ENCODE measurements around the gene TFCP2.
A peak's percentile ranks its signal among the peaks of the same experiment; 100 is the strongest.

TFCP2 gene

DNA sequence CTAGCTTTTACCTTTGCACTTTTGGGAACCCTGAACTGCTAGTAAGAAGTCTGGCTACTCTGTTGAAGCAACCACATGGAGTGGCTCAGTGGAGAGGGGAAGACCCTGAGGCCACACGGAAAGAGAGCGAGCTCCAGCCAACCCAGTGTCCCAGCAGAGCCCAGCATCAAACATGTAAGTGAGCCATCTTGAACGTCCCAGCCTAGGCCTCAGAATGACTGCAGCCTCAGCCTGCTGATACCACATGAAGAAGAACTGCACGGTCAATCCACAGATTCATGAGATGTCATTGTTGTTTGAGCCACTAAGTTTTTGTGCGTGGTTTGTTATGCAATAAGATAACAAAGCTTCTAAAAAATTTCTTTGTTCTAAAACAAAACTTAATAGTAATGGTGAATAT, 40.2 kb downstream of the TFCP2 start:
- Mint-ChIP-seq H3K27ac (no peak overlapping the region), H3K36me3 (peaks cover 3% of the 10 kb centered on the region), H3K4me1 (peaks cover 5% of the 10 kb centered on the region), H3K27me3 (no peaks in the 10 kb centered on the region), H3K9me3 (no peaks in the 10 kb centered on the region), H3K4me3 (no peak overlapping the region)

DNA sequence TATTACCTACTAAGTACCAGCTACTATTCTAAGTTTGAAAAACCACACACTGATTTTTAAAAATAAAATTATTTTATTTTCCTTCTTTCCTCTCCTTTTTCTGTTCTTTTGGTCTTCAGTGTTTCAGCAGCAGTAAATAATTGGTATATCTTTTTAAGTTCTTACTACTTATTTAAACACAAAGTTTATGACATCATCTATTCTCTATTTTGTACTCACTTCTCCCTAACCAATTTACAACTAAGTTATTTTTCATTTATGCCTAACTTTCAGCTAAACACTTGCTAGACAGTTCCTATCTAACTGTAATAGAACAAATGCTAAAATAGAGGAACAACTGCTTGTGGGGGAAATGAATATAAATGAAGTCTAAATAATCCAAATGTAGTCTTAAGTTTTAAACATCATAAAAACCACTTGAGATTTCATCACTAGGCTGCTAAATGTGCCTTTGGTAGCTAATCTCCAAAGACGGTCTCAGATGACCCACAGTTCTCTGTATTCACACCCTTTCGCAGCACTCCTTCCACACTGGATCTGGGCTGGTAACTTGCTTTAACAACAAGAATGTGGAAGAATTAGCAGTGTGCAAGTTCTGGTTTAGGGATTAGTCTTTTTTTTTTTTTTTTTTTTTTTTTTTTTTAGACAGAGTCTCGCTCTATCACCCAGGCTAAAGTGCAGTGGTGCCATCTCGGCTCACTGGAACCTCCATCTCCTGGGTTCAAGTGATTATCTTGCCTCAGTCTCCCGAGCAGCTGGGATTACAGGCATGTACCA, 41.0 kb downstream of the TFCP2 start:
- peaks cover 3% of the 10 kb centered on the region for H3K36me3 Mint-ChIP-seq
- H3K4me3 Mint-ChIP-seq, result no peak overlapping the region
- no peaks in the 10 kb centered on the region for H3K27me3 Mint-ChIP-seq
- no peaks in the 10 kb centered on the region for H3K9me3 Mint-ChIP-seq
- H3K4me1 Mint-ChIP-seq, result peaks cover 10% of the 10 kb centered on the region
- H3K27ac Mint-ChIP-seq, result peak overlapping the region; percentile 80

DNA sequence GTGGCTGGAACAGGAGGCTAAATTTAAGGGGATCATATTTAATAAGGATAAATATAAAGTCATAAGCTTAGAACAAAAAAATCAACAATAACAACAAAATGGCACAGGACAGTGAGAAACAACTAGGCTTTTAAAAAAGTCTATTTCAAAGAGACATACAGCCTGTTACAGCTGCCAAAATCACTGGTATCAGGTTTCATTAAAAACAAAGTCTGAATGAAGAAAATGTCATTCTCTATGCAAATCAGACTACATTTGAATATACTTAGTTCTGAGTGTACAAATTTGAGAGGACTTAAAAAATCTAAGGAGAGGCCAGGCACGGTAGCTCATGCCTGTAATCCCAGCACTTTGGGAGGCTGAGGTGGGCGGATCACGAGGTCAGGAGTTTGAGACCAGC, 44.0 kb downstream of the TFCP2 start:
- Mint-ChIP-seq H3K27ac (no peak overlapping the region), H3K4me3 (no peak overlapping the region), H3K4me1 (peaks cover 16% of the 10 kb centered on the region), H3K9me3 (no peaks in the 10 kb centered on the region), H3K27me3 (no peaks in the 10 kb centered on the region), H3K36me3 (peaks cover 8% of the 10 kb centered on the region)

DNA sequence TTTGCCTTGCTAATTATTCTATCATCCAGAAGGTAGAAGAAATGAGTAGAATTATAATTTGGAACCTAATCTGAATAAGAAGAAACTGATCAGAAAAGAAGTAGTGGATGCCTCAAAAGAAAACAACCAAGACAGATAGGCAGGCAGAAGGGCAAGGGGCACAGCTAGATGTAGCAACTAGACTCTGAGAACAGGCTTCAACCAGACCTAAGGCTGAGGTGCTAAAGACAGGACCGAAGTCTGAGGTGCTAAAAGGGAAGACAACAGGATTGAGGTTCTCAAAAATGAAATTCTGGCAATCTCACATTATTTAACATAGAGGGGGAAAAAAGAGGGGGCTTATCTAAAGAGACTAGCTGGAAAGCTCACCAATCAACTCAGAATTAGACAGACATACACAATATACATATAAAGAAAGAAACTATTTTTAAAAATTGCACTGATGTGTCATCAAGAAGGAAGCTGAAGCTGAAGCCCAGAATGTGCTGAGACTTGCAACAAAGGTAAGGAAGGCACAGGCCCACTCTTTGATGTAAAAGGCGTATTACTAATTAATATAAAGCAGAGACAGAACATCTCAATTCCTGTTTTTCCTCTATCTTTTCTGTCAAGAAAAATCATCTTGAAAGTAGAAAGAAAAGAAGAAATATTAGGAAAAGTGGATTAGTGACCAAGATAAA, 45.7 kb downstream of the TFCP2 start:
- no peaks in the 10 kb centered on the region for H3K9me3 Mint-ChIP-seq
- H3K36me3 Mint-ChIP-seq, result peaks cover 7% of the 10 kb centered on the region
- no peak overlapping the region for H3K4me3 Mint-ChIP-seq
- H3K27ac Mint-ChIP-seq, result peak overlapping the region; percentile 63
- H3K4me1 Mint-ChIP-seq, result peaks cover 16% of the 10 kb centered on the region
- no peaks in the 10 kb centered on the region for H3K27me3 Mint-ChIP-seq

DNA sequence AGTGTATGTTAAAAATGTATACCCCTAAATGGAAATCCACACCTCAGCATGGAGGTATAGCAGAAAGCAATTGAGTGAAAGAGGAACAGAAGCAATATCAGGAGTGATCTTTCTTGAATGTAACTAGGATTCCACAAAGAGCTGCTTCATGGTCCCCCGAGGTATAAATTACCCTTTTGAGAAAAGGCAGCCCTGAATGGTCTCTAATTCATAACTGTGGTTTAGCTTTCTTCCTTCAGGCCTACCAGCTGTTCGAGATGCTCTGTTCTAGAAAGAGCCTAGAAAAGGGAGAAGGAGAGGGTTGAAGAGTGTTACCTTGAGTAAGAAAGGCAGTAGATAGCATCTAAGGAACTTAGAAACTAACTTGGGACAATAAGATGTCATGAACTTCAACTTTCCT, 46.6 kb downstream of the TFCP2 start:
- Mint-ChIP-seq H3K4me1 (peaks cover 10% of the 10 kb centered on the region), H3K4me3 (no peak overlapping the region), H3K27me3 (no peaks in the 10 kb centered on the region), H3K36me3 (peaks cover 7% of the 10 kb centered on the region), H3K9me3 (no peaks in the 10 kb centered on the region), H3K27ac (no peak overlapping the region)

DNA sequence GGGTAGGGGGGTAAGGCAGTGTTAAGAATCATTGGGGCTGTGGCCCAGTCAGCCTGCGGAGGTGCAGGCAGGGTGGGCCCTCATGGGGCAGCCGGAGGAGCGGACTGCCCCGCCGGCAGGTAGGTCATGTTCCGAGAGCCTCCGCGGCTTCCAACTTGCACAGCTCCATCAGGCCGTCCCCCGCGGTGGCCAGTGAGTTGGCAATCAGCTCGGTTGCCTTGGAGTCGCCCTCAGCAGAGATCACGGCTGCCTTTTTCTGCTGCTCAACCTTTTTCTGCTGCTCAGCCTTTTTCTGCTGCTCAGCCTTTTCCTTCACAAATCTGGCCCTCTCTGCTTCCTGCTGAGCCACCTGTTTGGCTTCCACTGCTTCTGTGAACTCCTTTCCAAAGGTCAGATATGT, 48.4 kb downstream of the TFCP2 start:
- no peak overlapping the region for H3K4me3 Mint-ChIP-seq
- no peak overlapping the region for H3K27ac Mint-ChIP-seq

DNA sequence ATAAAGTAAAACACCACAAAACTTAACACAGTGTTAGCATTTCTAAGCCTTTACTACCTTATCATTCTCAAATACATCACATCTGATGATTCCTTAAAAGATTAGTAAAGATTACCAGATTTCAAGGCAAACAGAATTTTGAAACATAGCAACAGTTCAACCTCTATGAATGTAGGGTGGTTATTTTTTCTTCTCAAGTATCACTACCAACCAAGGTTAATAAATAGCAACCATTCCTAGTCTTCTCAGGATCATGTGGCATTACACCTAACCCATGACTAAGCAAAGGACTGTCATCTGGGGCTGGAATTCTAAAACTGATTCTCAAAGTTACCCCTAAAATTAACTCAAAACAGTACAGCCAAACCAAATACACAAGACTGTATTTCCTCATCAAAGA, 50.1 kb downstream of the TFCP2 start:
- Mint-ChIP-seq H3K36me3 (peaks cover 10% of the 10 kb centered on the region), H3K27ac (no peak overlapping the region), H3K27me3 (no peaks in the 10 kb centered on the region), H3K4me3 (no peak overlapping the region), H3K4me1 (peaks cover 10% of the 10 kb centered on the region), H3K9me3 (no peaks in the 10 kb centered on the region)

More for the DNA sequence above, 48.4 kb downstream of the TFCP2 start:
- Mint-ChIP-seq H3K9me3 (no peaks in the 10 kb centered on the region), H3K36me3 (peaks cover 7% of the 10 kb centered on the region), H3K4me1 (peaks cover 10% of the 10 kb centered on the region), H3K27me3 (no peaks in the 10 kb centered on the region)

DNA sequence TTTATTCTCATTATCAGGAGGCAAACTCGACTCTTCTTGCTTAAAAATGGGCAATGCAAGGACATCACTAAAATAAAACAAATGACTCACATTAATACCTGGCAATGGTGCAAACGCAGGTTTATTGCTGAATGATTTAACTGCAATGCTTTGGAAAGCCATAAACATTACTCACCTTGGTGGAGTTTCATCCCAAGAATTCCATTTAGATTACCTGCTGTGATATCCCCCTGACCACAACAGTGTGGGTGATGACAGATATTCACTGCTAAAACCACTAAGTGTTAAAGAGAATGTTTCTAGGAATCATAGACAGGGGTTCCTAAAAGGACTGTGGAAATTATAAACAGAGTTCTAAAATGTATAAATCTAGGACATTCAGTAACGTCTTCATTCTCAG, 54.2 kb downstream of the TFCP2 start:
- no peaks in the 10 kb centered on the region for H3K4me1 Mint-ChIP-seq
- no peak overlapping the region for H3K4me3 Mint-ChIP-seq
- H3K27me3 Mint-ChIP-seq, result no peaks in the 10 kb centered on the region
- peaks cover 16% of the 10 kb centered on the region for H3K36me3 Mint-ChIP-seq
- no peak overlapping the region for H3K27ac Mint-ChIP-seq
- H3K9me3 Mint-ChIP-seq, result no peaks in the 10 kb centered on the region

DNA sequence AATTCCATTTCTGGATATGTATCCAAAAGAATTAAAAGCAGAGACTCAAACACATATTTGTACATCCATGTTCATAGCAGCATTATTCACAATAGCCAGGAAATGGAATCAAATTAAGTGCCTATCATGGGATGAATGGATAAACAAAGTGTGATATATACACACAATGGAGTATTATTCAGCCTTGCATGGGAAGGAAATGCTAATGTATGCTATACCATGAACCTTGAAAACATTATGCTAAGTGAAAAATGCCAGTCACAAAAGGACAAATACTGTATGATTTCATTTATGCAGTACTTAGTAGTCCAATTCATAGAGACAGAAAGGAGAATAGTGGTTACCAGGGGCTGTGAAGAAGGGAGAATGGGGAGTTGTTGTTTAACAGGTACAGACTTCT, 57.4 kb downstream of the TFCP2 start:
- H3K36me3 Mint-ChIP-seq, result peaks cover 23% of the 10 kb centered on the region
- no peak overlapping the region for H3K4me3 Mint-ChIP-seq
- no peaks in the 10 kb centered on the region for H3K4me1 Mint-ChIP-seq
- H3K9me3 Mint-ChIP-seq, result no peaks in the 10 kb centered on the region
- no peak overlapping the region for H3K27ac Mint-ChIP-seq
- no peaks in the 10 kb centered on the region for H3K27me3 Mint-ChIP-seq

DNA sequence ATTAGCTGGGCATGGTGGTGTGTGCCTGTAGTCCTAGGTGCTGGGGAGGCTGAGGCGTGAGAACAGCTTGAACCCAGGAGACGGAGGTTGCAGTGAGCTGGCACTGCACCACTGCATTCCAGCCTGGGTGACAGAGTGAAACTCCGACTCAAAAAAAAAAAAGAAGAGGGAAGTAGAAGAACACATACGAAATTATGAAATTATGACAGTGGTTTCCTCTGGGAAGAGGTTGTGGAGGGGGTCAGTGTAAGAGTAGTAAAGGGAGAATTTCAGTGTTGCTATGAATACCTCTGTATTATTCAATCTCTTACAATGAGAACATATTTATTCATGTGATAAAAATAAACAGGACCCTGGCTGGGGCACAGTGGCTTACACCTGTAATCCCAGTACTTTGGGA, 64.8 kb downstream of the TFCP2 start:
- no peaks in the 10 kb centered on the region for H3K4me1 Mint-ChIP-seq
- H3K9me3 Mint-ChIP-seq, result no peaks in the 10 kb centered on the region
- H3K36me3 Mint-ChIP-seq, result peaks cover 15% of the 10 kb centered on the region
- H3K27ac Mint-ChIP-seq, result no peak overlapping the region
- no peak overlapping the region for H3K4me3 Mint-ChIP-seq
- H3K27me3 Mint-ChIP-seq, result no peaks in the 10 kb centered on the region

DNA sequence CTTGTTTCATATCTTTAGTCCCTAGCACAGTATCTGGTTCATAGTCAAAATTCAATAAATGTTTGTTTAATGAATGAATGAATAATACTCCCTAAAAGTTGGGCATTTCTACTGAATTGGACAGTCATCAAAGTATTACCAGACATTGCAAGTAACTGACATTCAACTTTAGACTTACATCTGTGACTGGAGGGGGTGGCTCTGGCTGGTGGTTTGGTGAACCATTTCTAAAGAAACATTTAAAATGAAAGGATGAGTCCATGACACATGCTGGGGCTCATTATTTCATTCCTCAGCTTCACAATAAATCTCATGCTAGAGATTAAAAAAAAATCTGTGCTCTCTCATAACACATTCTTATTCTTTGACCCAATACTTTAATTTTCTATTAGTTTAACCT, 69.0 kb downstream of the TFCP2 start:
- no peaks in the 10 kb centered on the region for H3K27me3 Mint-ChIP-seq
- no peak overlapping the region for H3K4me3 Mint-ChIP-seq
- H3K27ac Mint-ChIP-seq, result peak overlapping the region; percentile 12
- peaks cover 13% of the 10 kb centered on the region for H3K36me3 Mint-ChIP-seq
- H3K4me1 Mint-ChIP-seq, result no peaks in the 10 kb centered on the region
- H3K9me3 Mint-ChIP-seq, result no peaks in the 10 kb centered on the region

DNA sequence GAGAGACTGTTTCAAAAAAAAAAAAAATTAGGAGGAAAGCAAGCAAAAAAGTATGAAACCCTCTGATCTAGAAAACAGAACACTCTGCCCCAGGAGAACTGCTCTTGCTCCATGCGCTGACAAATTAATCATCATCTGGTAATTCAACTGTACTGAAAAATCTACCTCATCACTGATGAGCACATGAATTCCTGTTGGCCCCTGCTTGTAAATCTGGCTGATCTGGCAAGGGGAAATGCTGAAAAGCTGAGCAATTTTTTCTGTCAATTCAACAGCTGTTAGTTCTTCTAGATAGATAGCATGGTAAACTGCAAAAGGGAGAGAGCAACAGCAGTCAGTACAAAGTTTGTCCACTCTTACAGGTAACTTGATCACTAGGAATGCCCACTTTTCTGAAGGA, 74.3 kb downstream of the TFCP2 start:
- Mint-ChIP-seq H3K36me3 (peaks cover 12% of the 10 kb centered on the region), H3K27me3 (no peaks in the 10 kb centered on the region), H3K27ac (no peak overlapping the region), H3K4me1 (no peaks in the 10 kb centered on the region), H3K9me3 (no peaks in the 10 kb centered on the region), H3K4me3 (no peak overlapping the region)

DNA sequence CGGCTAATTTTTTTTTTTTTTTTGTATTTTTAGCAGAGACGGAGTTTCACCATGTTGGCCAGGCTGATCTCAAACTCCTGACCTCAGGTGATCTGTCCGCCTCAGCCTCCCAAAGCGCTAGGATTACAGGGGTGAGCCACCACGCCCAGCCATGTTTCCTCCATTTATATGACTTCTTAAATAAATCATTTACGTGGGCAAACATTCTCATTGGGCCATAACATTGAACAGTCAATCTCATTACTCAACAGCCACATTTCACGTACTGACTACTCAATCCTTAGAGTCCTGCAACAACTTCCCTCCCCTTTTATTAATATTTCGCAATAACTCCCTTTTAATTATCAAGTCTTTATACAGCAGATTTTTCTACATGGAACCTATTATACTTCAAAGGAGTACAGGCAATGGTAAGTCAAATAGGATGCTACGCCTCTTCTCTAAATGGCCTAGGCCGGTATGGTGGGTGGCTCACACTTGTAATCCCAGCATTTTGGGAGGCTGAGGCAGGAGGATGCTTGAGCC, 82.2 kb downstream of the TFCP2 start:
- H3K36me3 Mint-ChIP-seq, result peaks cover 6% of the 10 kb centered on the region
- no peak overlapping the region for H3K4me3 Mint-ChIP-seq
- no peak overlapping the region for H3K27ac Mint-ChIP-seq

DNA sequence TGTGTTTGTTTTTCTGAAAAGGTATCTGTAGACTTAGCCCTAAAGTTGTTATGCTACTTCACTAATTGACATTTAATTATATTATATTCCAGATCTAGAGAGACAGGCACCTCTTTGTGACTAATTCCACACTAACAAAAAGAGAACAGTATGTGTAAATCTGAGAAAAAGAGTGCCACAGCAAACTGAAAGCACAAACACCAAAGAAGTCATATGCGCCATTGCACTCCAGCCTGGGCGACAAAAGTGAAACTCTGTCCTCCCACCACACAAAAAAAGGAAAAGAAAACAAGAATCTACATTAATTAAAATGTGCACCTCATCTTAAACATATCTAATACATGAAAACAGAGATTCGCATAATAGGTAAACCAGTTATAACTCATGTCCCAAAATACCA, 85.1 kb downstream of the TFCP2 start:
- peaks cover 20% of the 10 kb centered on the region for H3K4me1 Mint-ChIP-seq
- H3K36me3 Mint-ChIP-seq, result no peaks in the 10 kb centered on the region
- H3K4me3 Mint-ChIP-seq, result no peak overlapping the region
- no peaks in the 10 kb centered on the region for H3K9me3 Mint-ChIP-seq
- peak overlapping the region; percentile 6 for H3K27ac Mint-ChIP-seq
- no peaks in the 10 kb centered on the region for H3K27me3 Mint-ChIP-seq

More for the DNA sequence above, 82.2 kb downstream of the TFCP2 start:
- H3K27me3 Mint-ChIP-seq, result no peaks in the 10 kb centered on the region
- no peaks in the 10 kb centered on the region for H3K9me3 Mint-ChIP-seq
- peaks cover 8% of the 10 kb centered on the region for H3K4me1 Mint-ChIP-seq

DNA sequence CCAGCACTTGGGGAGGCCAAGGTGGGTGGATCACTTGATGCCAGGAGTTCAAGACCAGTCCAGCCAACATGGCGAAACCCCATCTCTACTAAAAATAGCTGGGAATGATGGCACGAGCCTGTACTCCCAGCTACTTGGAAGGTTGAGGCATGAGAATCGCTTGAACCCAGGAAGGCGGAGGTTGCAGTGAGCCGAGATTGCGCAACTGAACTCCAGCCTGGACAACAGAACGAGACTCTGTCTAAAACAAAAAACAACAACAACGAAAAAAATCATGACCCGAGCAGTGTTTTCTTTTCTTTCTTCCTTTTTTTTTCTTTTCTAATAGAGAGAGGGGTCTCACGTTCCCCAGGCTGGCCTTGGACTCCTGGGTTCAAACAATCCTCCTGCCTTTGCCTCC, 86.0 kb downstream of the TFCP2 start:
- no peak overlapping the region for H3K4me3 Mint-ChIP-seq
- peaks cover 29% of the 10 kb centered on the region for H3K4me1 Mint-ChIP-seq
- H3K36me3 Mint-ChIP-seq, result peaks cover 2% of the 10 kb centered on the region
- H3K9me3 Mint-ChIP-seq, result no peaks in the 10 kb centered on the region
- peak overlapping the region; percentile 72 for H3K27ac Mint-ChIP-seq
- H3K27me3 Mint-ChIP-seq, result no peaks in the 10 kb centered on the region

DNA sequence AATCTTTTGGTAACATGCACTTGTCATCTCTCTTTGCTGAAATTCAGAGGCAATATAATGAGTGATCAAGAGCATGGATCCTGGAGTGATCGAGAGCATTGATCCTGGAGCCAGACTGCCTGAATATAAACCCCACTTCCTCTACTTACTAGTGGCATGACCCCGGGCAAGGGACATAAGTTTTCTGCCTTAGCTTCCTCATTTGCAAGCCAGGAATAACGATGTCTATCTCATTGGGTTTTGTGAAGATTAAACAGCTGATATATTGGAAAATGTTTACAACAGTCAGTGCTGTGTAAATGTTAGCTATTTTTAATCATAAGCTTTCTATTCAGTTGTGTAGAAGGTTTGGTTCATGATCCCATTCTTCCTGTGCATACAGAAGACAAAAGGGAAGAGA, 87.2 kb downstream of the TFCP2 start:
- peak overlapping the region; percentile 52 for H3K27ac Mint-ChIP-seq
- no peak overlapping the region for H3K4me3 Mint-ChIP-seq
- H3K9me3 Mint-ChIP-seq, result no peaks in the 10 kb centered on the region
- H3K4me1 Mint-ChIP-seq, result peaks cover 38% of the 10 kb centered on the region
- H3K27me3 Mint-ChIP-seq, result no peaks in the 10 kb centered on the region
- peaks cover 2% of the 10 kb centered on the region for H3K36me3 Mint-ChIP-seq

Measured in activated naive CD4-positive, alpha-beta T cell treated with anti-CD3 and anti-CD28 coated beads, Interleukin-2, amount 50 U/mL, for 24 hours (primary cell).